Left renal pelvis (tissue), 4 donors: ENCODE results near the gene TSC22D3. TPM values are rescaled to one million over a fixed set of nuclear protein-coding genes. Genes with fewer than 3 reads are reported as not detected.
"Not testable (repeated sequence)": the region's sequence is repeated elsewhere in the genome, so short reads cannot be mapped to it uniquely, and the experiment has no call there.

Source experiments
- DNase-seq, 4 donors: peaks; one replicate each; pipeline ENCODE4 v3.0.0-alpha.2; 2013; ENCODE audit warnings: low read depth in 4 of 4, low spot score in 3 of 4
- polyA plus RNA-seq, 4 donors: library from polyadenylated mRNA; unstranded; fragments of 120-200 nt; gene quantifications; one replicate each; pipeline ENCODE4 v1.2.1, GENCODE V29; 2013; ENCODE audit not compliant: insufficient read length in 4 of 4

Gene TSC22D3
- polyA plus RNA-seq, 4 donors: 72.8 to 127 (median 113) TPM

GRCh38 chrX:107684956-107685385, 90.6 kb downstream of the TSC22D3 start:
- DNase-seq: no peak

GRCh38 chrX:107683931-107684330, 91.7 kb downstream of the TSC22D3 start:
- DNase-seq: no peak

GRCh38 chrX:107683124-107683895, 92.3 kb downstream of the TSC22D3 start:
- DNase-seq: no peak

GRCh38 chrX:107682256-107682655, 93.3 kb downstream of the TSC22D3 start:
- no peak for DNase-seq

- DNase-seq: no peak
These were observed 96.4 kb downstream of the TSC22D3 start for GRCh38 chrX:107678957-107679740.

GRCh38 chrX:107677909-107678308, 97.7 kb downstream of the TSC22D3 start:
- no peak for DNase-seq

- DNase-seq: no peak
These were observed 98.1 kb downstream of the TSC22D3 start for GRCh38 chrX:107677501-107677901.

- no peak for DNase-seq
These were observed 98.8 kb downstream of the TSC22D3 start for GRCh38 chrX:107676559-107677378.

- no peak for DNase-seq
These were observed 99.6 kb downstream of the TSC22D3 start for GRCh38 chrX:107675823-107676555.

GRCh38 chrX:107675365-107675654, 100.3 kb downstream of the TSC22D3 start:
- DNase-seq: no peak

- DNase-seq: no peak
These were observed 100.9 kb downstream of the TSC22D3 start for GRCh38 chrX:107674480-107675364.

GRCh38 chrX:107673933-107674479, 101.6 kb downstream of the TSC22D3 start:
- no peak for DNase-seq

- DNase-seq: no peak
These were observed 102.2 kb downstream of the TSC22D3 start for GRCh38 chrX:107673431-107673830.

- no peak for DNase-seq
These were observed 102.6 kb downstream of the TSC22D3 start for GRCh38 chrX:107672955-107673378.

- not testable (repeated sequence) for DNase-seq
These were observed 104.3 kb downstream of the TSC22D3 start for GRCh38 chrX:107671256-107671655.

GRCh38 chrX:107669885-107670628, 105.5 kb downstream of the TSC22D3 start:
- DNase-seq: no peak

- DNase-seq: no peak
These were observed 106.3 kb downstream of the TSC22D3 start for GRCh38 chrX:107669261-107669660.

- not testable (repeated sequence) for DNase-seq
These were observed 106.9 kb downstream of the TSC22D3 start for GRCh38 chrX:107668710-107669109.
